MCF 10A (cell line): ENCODE data around the gene RAB40A. TPM values are rescaled to one million over a fixed set of nuclear protein-coding genes. Genes with fewer than 3 reads are reported as not detected.

Source experiments
- BruUV-seq: library from RNA; stranded (reverse); fragments of 400-500 nt; replicated peaks from 2 replicates; lab custom pipeline; 2021; lab: Mats Ljungman, UMichigan
- CTCF ChIA-PET: fragments of 300-600 bp; sonication (Branson Sonifier 250); formaldehyde crosslinking; extraction: SDS; loops from one replicate; lab custom pipeline; 2021; ENCODE audit warnings: antibody characterized with exemption, inconsistent platforms; lab: Yijun Ruan, JAX
- POLR2A ChIA-PET: fragments of 300-600, 350-650 bp; sonication (Branson Sonifier 250); formaldehyde crosslinking; extraction: SDS; loops from one replicate; lab custom pipeline; 2020; ENCODE audit warnings: antibody characterized with exemption, inconsistent platforms; lab: Yijun Ruan, JAX
- DNase-seq: peaks from one replicate; pipeline ENCODE4 v3.0.0-alpha.2; 2018; ENCODE audit not compliant: unreplicated experiment
- H3K27ac Mint-ChIP-seq: one replicate; pipeline ENCODE4 v1.8.0; 2022; ENCODE audit warnings: mild to moderate bottlenecking, low read depth, mixed read lengths; ENCODE audit not compliant: unreplicated experiment
- H3K27me3 Mint-ChIP-seq: one replicate; pipeline ENCODE4 v1.8.0; 2022; ENCODE audit warnings: mixed read lengths; ENCODE audit not compliant: insufficient read depth, unreplicated experiment
- H3K36me3 Mint-ChIP-seq: one replicate; pipeline ENCODE4 v1.8.0; 2022; ENCODE audit warnings: mild to moderate bottlenecking, moderate library complexity, mixed read lengths; ENCODE audit not compliant: insufficient read depth, unreplicated experiment
- H3K4me1 Mint-ChIP-seq: one replicate; pipeline ENCODE4 v1.8.0; 2022; ENCODE audit warnings: mixed read lengths; ENCODE audit not compliant: insufficient read depth, unreplicated experiment
- H3K4me3 Mint-ChIP-seq: one replicate; pipeline ENCODE4 v1.8.0; 2022; ENCODE audit warnings: mild to moderate bottlenecking, moderate library complexity, mixed read lengths; ENCODE audit not compliant: unreplicated experiment
- H3K9me3 Mint-ChIP-seq: one replicate; pipeline ENCODE4 v1.8.0; 2022; ENCODE audit warnings: mixed read lengths; ENCODE audit not compliant: unreplicated experiment
- intact Hi-C: fragments of 100-400 bp; cut with micrococcal nuclease; formaldehyde crosslinking; loops from 2 replicates; pipeline ENCODE4 v1.14.1; 2022
- total RNA-seq: library from RNA; stranded (reverse); gene quantifications from 2 replicates; pipeline ENCODE4 v1.2.3, GENCODE V29; 2022
- TF ChIP-seq, protein P1 (sequence below): fragments of 200-600 bp; IDR thresholded peaks from one replicate; pipeline ENCODE4 v1.8.0; 2022; ENCODE audit warnings: antibody characterized with exemption, mild to moderate bottlenecking; ENCODE audit not compliant: unreplicated experiment

The RAB40A gene
- total RNA-seq, 1 experiment from 2014 or later = not detected

DNA sequence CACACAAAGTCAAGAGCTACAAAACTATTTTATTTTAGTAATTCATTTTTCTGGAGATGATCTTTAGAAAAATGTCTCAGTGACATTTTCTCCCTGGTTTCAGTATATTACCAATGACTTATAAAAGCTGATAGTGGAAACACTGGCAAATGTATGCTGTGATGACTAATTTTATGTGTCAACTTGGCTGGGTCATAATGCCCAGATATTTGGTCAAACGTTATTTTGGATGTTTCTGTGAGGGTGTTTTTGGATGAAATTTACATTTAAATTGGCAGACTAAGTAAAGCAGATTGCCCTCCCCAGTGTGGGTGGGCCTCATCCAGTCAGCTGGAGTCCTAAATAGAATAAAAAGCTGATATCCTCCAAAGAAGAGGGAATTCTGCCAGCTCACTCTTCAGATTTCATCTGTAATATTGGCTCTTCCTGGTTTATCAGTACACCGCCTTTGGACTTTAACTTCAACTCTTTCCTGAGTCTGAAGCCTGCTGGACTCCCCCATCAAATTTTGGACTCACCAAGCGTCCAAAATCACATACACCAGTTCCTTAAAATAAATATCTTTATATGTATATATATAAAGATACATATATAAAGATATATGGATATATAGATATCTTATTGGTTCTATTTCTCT, 31.2 kb upstream of the RAB40A start:
- no peak for DNase-seq
- peaks cover 33% of the 10 kb centered on the region for H3K27me3 Mint-ChIP-seq
- no TSS peak for BruUV-seq
- no peak overlapping the region for H3K4me3 Mint-ChIP-seq
- H3K27ac Mint-ChIP-seq = no peak overlapping the region
- H3K36me3 Mint-ChIP-seq = no peaks in the 10 kb centered on the region
- POLR2A ChIA-PET = interaction anchor here (0.7 kb wide), 1 partner anchor 135 kb away, joined by 3 read pairs; no protein-coding TSS in a partner anchor
- CTCF ChIA-PET = interaction anchor here (0.6 to 0.9 kb wide), 3 partner anchors 61 to 155 kb away, joined by 3 to 4 read pairs (median 3); no protein-coding TSS in a partner anchor
- no peaks in the 10 kb centered on the region for H3K9me3 Mint-ChIP-seq
- TF ChIP-seq, protein P1, sequence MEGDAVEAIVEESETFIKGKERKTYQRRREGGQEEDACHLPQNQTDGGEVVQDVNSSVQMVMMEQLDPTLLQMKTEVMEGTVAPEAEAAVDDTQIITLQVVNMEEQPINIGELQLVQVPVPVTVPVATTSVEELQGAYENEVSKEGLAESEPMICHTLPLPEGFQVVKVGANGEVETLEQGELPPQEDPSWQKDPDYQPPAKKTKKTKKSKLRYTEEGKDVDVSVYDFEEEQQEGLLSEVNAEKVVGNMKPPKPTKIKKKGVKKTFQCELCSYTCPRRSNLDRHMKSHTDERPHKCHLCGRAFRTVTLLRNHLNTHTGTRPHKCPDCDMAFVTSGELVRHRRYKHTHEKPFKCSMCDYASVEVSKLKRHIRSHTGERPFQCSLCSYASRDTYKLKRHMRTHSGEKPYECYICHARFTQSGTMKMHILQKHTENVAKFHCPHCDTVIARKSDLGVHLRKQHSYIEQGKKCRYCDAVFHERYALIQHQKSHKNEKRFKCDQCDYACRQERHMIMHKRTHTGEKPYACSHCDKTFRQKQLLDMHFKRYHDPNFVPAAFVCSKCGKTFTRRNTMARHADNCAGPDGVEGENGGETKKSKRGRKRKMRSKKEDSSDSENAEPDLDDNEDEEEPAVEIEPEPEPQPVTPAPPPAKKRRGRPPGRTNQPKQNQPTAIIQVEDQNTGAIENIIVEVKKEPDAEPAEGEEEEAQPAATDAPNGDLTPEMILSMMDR = no peak
- intact Hi-C loops = no loop called here
- no peaks in the 10 kb centered on the region for H3K4me1 Mint-ChIP-seq

DNA sequence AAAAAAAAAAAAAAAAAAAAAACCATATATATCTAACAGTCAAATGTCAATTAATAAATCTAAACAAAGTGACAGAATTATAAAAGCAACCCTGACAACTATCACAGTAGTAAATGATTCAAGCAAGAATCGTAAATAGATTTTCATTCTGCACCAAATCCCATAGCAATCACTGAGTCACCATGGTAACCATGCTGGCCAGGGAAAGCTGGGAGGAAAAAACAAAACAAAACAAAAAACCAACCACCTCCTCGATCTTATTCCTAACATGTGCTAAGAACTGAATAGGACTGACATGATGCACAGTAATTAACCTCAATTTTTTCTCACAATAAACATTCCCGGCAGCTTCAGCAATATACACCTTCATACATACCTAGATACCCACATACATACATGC, 30.6 kb upstream of the RAB40A start:
- Mint-ChIP-seq H3K36me3 (no peaks in the 10 kb centered on the region), H3K27ac (no peak overlapping the region), H3K9me3 (no peaks in the 10 kb centered on the region), H3K4me3 (no peak overlapping the region), H3K4me1 (no peaks in the 10 kb centered on the region), H3K27me3 (peaks cover 30% of the 10 kb centered on the region)
- TF ChIP-seq, protein P1 = no peak
- BruUV-seq = no TSS peak
- CTCF ChIA-PET = interaction anchor here (0.7 kb wide), 1 partner anchor 59 kb away, joined by 3 read pairs; no protein-coding TSS in a partner anchor
- POLR2A ChIA-PET = interaction anchor here (0.7 kb wide), 1 partner anchor 136 kb away, joined by 3 read pairs; no protein-coding TSS in a partner anchor
- intact Hi-C loops = no loop called here
- no peak for DNase-seq

DNA sequence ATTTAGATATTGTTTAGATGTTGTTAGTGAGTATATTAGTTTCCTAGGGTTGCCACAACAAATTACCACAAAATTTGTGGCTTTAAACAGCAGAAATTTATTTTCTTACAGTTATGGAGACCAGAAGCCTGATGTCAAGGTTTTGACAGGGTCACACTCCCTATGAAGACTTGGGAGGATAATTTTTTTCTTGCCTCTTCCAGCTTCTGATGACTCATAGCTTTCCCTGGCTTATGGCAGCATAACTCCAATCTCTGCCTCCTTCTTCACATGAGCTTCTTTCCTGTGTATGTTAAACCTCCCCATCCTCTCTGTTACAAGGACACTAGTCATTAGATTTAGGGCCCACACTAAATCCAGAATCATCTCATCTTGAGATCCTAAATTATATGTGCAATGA, 20.9 kb upstream of the RAB40A start:
- intact Hi-C loops = no loop called here
- BruUV-seq = no TSS peak
- ChIA-PET POLR2A (interaction anchor here (1.4 to 2.3 kb wide), 3 partner anchors 12 to 146 kb away, joined by 4 to 15 read pairs (median 9); partner anchors contain the start of gene MORF4L2), CTCF (interaction anchor here (1.1 kb wide), 1 partner anchor 234 kb away, joined by 3 read pairs; no protein-coding TSS in a partner anchor)
- peaks cover 55% of the 10 kb centered on the region for H3K27me3 Mint-ChIP-seq
- peaks cover 11% of the 10 kb centered on the region for H3K4me1 Mint-ChIP-seq
- no peaks in the 10 kb centered on the region for H3K9me3 Mint-ChIP-seq
- no peaks in the 10 kb centered on the region for H3K36me3 Mint-ChIP-seq
- no peak overlapping the region for H3K4me3 Mint-ChIP-seq
- DNase-seq = peak; percentile 26
- TF ChIP-seq, protein P1 = no peak
- H3K27ac Mint-ChIP-seq = no peak overlapping the region

DNA sequence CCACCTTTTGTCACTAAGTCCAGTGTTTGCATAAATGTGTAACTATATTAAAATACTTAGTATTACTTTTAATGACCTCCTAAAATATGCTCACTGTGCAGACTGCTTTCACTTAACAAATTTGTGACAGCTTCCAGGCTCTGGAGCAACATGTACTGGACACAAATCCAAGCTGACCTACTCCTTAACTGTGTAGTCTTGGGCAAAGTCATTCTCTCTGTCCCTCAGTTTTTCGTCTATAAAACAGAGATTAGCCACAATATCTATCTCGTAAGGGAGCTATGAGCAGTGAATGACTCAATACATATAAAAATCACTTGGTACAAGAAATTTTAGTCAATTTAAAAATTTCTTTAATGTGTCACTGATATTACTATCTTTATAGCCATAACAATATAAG, 20.4 kb upstream of the RAB40A start:
- ChIA-PET POLR2A (interaction anchor here (1.4 to 2.3 kb wide), 3 partner anchors 13 to 146 kb away, joined by 4 to 15 read pairs (median 9); partner anchors contain the start of gene MORF4L2), CTCF (interaction anchor here (0.5 to 1.1 kb wide), 2 partner anchors 170 to 234 kb away, joined by 3 read pairs; no protein-coding TSS in a partner anchor)
- DNase-seq = no peak
- Mint-ChIP-seq H3K4me3 (no peak overlapping the region), H3K9me3 (no peaks in the 10 kb centered on the region), H3K36me3 (no peaks in the 10 kb centered on the region), H3K27ac (no peak overlapping the region), H3K4me1 (peaks cover 11% of the 10 kb centered on the region), H3K27me3 (peaks cover 59% of the 10 kb centered on the region)
- BruUV-seq = no TSS peak
- TF ChIP-seq, protein P1 = no peak
- intact Hi-C loops = no loop called here
